OCI-LY3 (cell line): ENCODE measurements around the gene NOPCHAP1.

Experiments
- H2AFZ ChIP-seq: fragments of 200-600, 300-600 bp; shearing (Covaris generic); 2 replicates; pipeline ENCODE4 v1.6.0; 2014; ENCODE audit warnings: antibody characterized with exemption, low read depth, low read length
- H3K27ac ChIP-seq: fragments of 200-600, 300-600 bp; sonication (generic); 2 replicates; pipeline ENCODE4 v1.5.1; 2014; ENCODE audit warnings: mild to moderate bottlenecking, low read length, moderate library complexity, mixed read lengths
- H3K27me3 ChIP-seq: fragments of 200-600, 300-600 bp; sonication (generic); 2 replicates; pipeline ENCODE4 v1.6.1; 2014; ENCODE audit warnings: low read depth, low read length, mixed read lengths
- H3K36me3 ChIP-seq: fragments of 200-600, 300-600 bp; sonication (generic); replicated peaks from 2 replicates; pipeline ENCODE3; 2014; ENCODE audit warnings: low read depth, low read length, mixed read lengths
- H3K4me1 ChIP-seq: fragments of 300-600, 200-600 bp; sonication (generic); 2 replicates; pipeline ENCODE4 v1.6.1; 2014; ENCODE audit warnings: low read length, mixed read lengths
- H3K4me2 ChIP-seq: fragments of 200-600, 300-600 bp; sonication (generic); 2 replicates; pipeline ENCODE4 v1.6.1; 2014; ENCODE audit warnings: low read length, mixed read lengths
- H3K4me3 ChIP-seq: fragments of 300-600, 200-600 bp; sonication (generic); 2 replicates; pipeline ENCODE4 v1.5.1; 2014; ENCODE audit warnings: antibody characterized with exemption, mild to moderate bottlenecking, low read length, moderate library complexity
- H3K79me2 ChIP-seq: fragments of 300-600, 200-600 bp; shearing (Covaris generic); 2 replicates; pipeline ENCODE4 v1.6.1; 2014; ENCODE audit warnings: mild to moderate bottlenecking, low read length, mixed read lengths
- H3K9ac ChIP-seq: fragments of 300-600, 200-600 bp; shearing (Covaris generic); 2 replicates; pipeline ENCODE4 v1.6.0; 2014; ENCODE audit warnings: mild to moderate bottlenecking, low read length, moderate library complexity
- H3K9me3 ChIP-seq: fragments of 200-600, 300-600 bp; shearing (Covaris generic); 2 replicates; pipeline ENCODE4 v1.6.1; 2014; ENCODE audit warnings: low read length, mixed read lengths; ENCODE audit not compliant: insufficient read depth
- H4K20me1 ChIP-seq: fragments of 200-600, 300-600 bp; sonication (generic); 2 replicates; pipeline ENCODE4 v1.6.1; 2016; ENCODE audit warnings: low read length, mixed read lengths; ENCODE audit not compliant: insufficient read depth
- CTCF ChIP-seq: fragments of 200-600, 300-600 bp; sonication (generic); IDR thresholded peaks from 2 replicates; pipeline ENCODE4 v1.5.1; 2014; ENCODE audit warnings: antibody characterized with exemption, low read length, low read depth
- EZH2phosphoT487 ChIP-seq: fragments of 200-600 bp; shearing (Covaris generic); IDR thresholded peaks from 2 replicates; pipeline ENCODE4 v1.6.1; 2018; ENCODE audit warnings: antibody characterized with exemption, mixed run types, low read depth

NOPCHAP1 gene

GRCh38 chr12:105013892-105014291 lies 27.8 kb downstream of the NOPCHAP1 start:
- no peaks in the 10 kb centered on the region for H3K4me1 ChIP-seq
- no peaks in the 10 kb centered on the region for H3K79me2 ChIP-seq
- H3K36me3 ChIP-seq = peaks cover 20% of the 10 kb centered on the region
- no peak for TF ChIP-seq EZH2phosphoT487
- TF ChIP-seq CTCF = no peak
- no peak overlapping the region for H3K4me3 ChIP-seq
- no peaks in the 10 kb centered on the region for H4K20me1 ChIP-seq
- no peak overlapping the region for H3K9ac ChIP-seq
- H3K27ac ChIP-seq = no peak overlapping the region
- H3K9me3 ChIP-seq = no peaks in the 10 kb centered on the region
- H2AFZ ChIP-seq = no peak overlapping the region
- no peak overlapping the region for H3K4me2 ChIP-seq
- no peaks in the 10 kb centered on the region for H3K27me3 ChIP-seq

GRCh38 chr12:105014603-105015002 lies 28.5 kb downstream of the NOPCHAP1 start:
- H3K36me3 ChIP-seq = peaks cover 20% of the 10 kb centered on the region
- H3K4me2 ChIP-seq = no peak overlapping the region
- no peaks in the 10 kb centered on the region for H3K79me2 ChIP-seq
- H2AFZ ChIP-seq = no peak overlapping the region
- no peaks in the 10 kb centered on the region for H3K9me3 ChIP-seq
- H3K4me1 ChIP-seq = no peaks in the 10 kb centered on the region
- no peak overlapping the region for H3K4me3 ChIP-seq
- H3K27me3 ChIP-seq = no peaks in the 10 kb centered on the region
- no peak overlapping the region for H3K27ac ChIP-seq
- no peaks in the 10 kb centered on the region for H4K20me1 ChIP-seq
- no peak overlapping the region for H3K9ac ChIP-seq
- TF ChIP-seq EZH2phosphoT487 (no peak), CTCF (no peak)

- no peak overlapping the region for H3K27ac ChIP-seq
- H3K4me1 ChIP-seq = no peaks in the 10 kb centered on the region
- peaks cover 20% of the 10 kb centered on the region for H3K36me3 ChIP-seq
- no peaks in the 10 kb centered on the region for H3K79me2 ChIP-seq
- no peak overlapping the region for H2AFZ ChIP-seq
- no peak overlapping the region for H3K9ac ChIP-seq
- no peak overlapping the region for H3K4me3 ChIP-seq
- TF ChIP-seq CTCF (no peak), EZH2phosphoT487 (no peak)
- H3K9me3 ChIP-seq = no peaks in the 10 kb centered on the region
- H4K20me1 ChIP-seq = no peaks in the 10 kb centered on the region
- no peaks in the 10 kb centered on the region for H3K27me3 ChIP-seq
- no peak overlapping the region for H3K4me2 ChIP-seq
Observed at GRCh38 chr12:105015543-105015942, 29.4 kb downstream of the NOPCHAP1 start.

- H3K79me2 ChIP-seq = no peaks in the 10 kb centered on the region
Observed at GRCh38 chr12:105018012-105018411, 31.9 kb downstream of the NOPCHAP1 start.

More at GRCh38 chr12:105018012-105018411, 31.9 kb downstream of the NOPCHAP1 start:
- Histone ChIP-seq H3K36me3 (peaks cover 24% of the 10 kb centered on the region), H3K4me3 (no peak overlapping the region), H3K9me3 (no peaks in the 10 kb centered on the region), H4K20me1 (no peaks in the 10 kb centered on the region), H3K4me2 (no peak overlapping the region), H3K27ac (no peak overlapping the region), H3K9ac (no peak overlapping the region), H3K27me3 (no peaks in the 10 kb centered on the region), H3K4me1 (no peaks in the 10 kb centered on the region), H2AFZ (no peak overlapping the region)
- no peak for TF ChIP-seq EZH2phosphoT487
- no peak for TF ChIP-seq CTCF
